RWPE2 (cell line): ENCODE data around the gene CDHR1.
A peak's percentile ranks its signal among the peaks of the same experiment; 100 is the strongest.

Experiments
- ATAC-seq: fragments of 200-7000 bp; cut with Tn5 transposase; 3 replicates; pipeline ENCODE4 v1.9.1; 2021; ENCODE audit warnings: low read depth
- DNase-seq: peaks from one replicate; pipeline ENCODE4 v3.0.0-alpha.2; 2020; ENCODE audit warnings: low spot score
- H3K27ac ChIP-seq: fragments of 450-650 bp; 2 replicates; pipeline ENCODE4 v1.5.1; 2017; ENCODE audit warnings: mild to moderate bottlenecking; ENCODE audit not compliant: poor library complexity, severe bottlenecking
- H3K27me3 ChIP-seq: fragments of 250-450 bp; sonication (Bioruptor Pico); 2 replicates; pipeline ENCODE4 v1.5.1; 2021; ENCODE audit warnings: mild to moderate bottlenecking, moderate library complexity; ENCODE audit not compliant: insufficient read depth, poor library complexity, severe bottlenecking
- H3K36me3 ChIP-seq: fragments of 250-450 bp; sonication (Bioruptor Pico); 2 replicates; pipeline ENCODE4 v1.5.1; 2020; ENCODE audit warnings: low read depth, mild to moderate bottlenecking, moderate library complexity
- H3K4me1 ChIP-seq: fragments of 250-450 bp; sonication (Bioruptor Pico); 2 replicates; pipeline ENCODE4 v1.5.1; 2021; ENCODE audit warnings: mild to moderate bottlenecking, moderate library complexity; ENCODE audit not compliant: insufficient read depth, poor library complexity, severe bottlenecking
- H3K4me3 ChIP-seq: fragments of 250-450 bp; sonication (Bioruptor Pico); 2 replicates; pipeline ENCODE4 v1.5.1; 2021; ENCODE audit warnings: mild to moderate bottlenecking, moderate library complexity; ENCODE audit not compliant: severe bottlenecking
- H3K9me3 ChIP-seq: fragments of 250-450 bp; sonication (Bioruptor Pico); 2 replicates; pipeline ENCODE4 v1.5.1; 2021; ENCODE audit warnings: mild to moderate bottlenecking, moderate library complexity; ENCODE audit not compliant: severe bottlenecking
- TF ChIP-seq, protein P1 (sequence below): fragments of 450-650 bp; IDR thresholded peaks from one replicate; pipeline ENCODE4 v1.5.1; 2017; ENCODE audit warnings: mild to moderate bottlenecking, moderate library complexity; ENCODE audit not compliant: poor library complexity, severe bottlenecking

CDHR1 gene

DNA sequence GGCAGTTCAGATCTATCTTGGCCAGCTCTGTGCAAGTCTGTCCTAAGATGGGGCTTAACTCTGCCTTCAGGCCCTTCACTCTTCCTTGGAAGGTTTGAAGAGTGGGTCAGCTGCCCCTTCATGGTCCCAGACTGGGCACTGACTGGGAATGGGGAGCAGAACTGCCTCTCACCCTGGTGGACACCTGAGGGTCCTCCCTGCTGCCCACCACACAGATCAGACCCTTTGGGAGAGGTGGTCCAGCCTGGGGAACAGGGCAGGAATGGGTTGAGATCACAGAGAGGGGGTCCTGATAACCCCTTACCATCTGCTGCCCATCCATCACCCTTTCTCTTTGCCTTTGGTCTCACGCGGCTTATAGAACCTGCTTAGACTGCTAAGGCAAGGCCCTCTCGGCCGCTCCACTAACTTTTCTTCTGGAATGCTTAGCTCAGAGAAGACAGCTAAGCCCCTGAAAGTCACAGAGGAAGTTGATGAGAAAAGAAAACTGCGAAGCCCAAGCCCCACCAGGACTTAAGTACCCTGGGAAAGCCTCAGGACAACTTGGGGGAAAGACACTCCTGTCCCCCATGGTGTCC is 402 bp upstream of the CDHR1 start:
- TF ChIP-seq, protein P1, sequence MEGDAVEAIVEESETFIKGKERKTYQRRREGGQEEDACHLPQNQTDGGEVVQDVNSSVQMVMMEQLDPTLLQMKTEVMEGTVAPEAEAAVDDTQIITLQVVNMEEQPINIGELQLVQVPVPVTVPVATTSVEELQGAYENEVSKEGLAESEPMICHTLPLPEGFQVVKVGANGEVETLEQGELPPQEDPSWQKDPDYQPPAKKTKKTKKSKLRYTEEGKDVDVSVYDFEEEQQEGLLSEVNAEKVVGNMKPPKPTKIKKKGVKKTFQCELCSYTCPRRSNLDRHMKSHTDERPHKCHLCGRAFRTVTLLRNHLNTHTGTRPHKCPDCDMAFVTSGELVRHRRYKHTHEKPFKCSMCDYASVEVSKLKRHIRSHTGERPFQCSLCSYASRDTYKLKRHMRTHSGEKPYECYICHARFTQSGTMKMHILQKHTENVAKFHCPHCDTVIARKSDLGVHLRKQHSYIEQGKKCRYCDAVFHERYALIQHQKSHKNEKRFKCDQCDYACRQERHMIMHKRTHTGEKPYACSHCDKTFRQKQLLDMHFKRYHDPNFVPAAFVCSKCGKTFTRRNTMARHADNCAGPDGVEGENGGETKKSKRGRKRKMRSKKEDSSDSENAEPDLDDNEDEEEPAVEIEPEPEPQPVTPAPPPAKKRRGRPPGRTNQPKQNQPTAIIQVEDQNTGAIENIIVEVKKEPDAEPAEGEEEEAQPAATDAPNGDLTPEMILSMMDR = no peak
- peak; percentile 6 for DNase-seq
- Histone ChIP-seq H3K9me3 (no peaks in the 10 kb centered on the region), H3K4me3 (peak overlapping the region; percentile 27), H3K27me3 (peaks cover 18% of the 10 kb centered on the region), H3K36me3 (no peaks in the 10 kb centered on the region), H3K27ac (no peak overlapping the region), H3K4me1 (no peaks in the 10 kb centered on the region)
- no peak for ATAC-seq

DNA sequence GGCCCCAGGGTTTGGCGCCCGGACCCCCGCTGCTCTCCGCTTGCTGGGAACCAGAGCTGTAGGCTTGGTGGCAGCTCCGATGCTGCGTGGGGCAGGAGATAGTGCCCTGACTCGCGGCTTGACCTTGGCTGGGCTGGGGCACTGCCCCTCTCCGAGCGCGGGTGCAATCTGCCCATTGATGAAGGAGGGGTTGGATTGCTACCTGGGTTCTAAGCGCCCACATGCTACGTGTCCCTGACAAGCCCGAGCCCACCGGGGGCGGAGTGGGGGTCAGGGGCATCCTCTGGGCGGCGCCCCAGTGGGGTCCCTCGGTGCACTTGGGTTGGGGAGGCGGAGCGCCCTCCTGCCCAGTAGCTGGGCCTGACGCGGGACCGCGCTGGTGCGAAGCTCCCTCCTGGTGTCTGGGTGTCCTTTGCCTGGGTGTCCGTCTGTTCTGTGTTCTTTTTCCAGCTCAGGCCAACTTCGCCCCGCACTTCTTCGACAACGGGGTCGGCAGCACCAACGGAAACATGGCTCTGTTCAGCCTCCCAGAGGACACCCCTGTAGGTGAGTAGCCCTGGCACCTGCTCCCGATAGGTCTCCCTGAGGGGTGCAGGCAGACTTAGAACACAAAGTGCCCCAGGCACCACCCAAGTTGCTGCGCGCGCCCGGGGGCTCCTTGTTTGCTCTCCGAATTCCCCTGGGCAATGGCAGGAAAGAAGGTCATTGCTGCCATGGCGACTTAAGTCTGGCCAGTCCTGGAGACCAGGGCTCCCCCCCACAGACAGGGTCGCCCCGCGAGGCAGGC is 900 bp downstream of the CDHR1 start:
- TF ChIP-seq, protein P1 = no peak
- no peak for DNase-seq
- peaks cover 18% of the 10 kb centered on the region for H3K27me3 ChIP-seq
- H3K36me3 ChIP-seq = no peaks in the 10 kb centered on the region
- no peak for ATAC-seq
- no peak overlapping the region for H3K27ac ChIP-seq
- no peaks in the 10 kb centered on the region for H3K9me3 ChIP-seq
- H3K4me1 ChIP-seq = no peaks in the 10 kb centered on the region
- H3K4me3 ChIP-seq = peak overlapping the region; percentile 27

DNA sequence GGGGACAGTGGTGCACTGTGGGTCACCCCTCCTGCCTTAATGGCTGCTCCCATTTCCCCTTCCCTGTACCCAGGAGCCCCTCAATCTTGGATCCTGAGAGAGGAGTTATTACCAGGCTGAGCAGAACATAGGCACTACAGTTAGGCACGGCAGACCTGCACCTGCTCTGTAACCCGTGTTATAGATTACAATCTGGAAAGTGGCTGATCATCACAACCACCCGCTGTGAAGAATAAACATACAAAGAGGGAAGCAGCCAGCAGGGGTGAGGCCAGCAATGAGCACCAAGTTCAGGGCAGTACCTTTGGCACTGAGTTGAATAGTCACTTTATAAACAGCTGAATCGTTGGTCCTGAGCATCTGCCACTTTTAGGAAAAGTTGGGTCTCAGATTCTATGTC is 1.7 kb downstream of the CDHR1 start:
- no peak for ATAC-seq
- no peaks in the 10 kb centered on the region for H3K4me1 ChIP-seq
- H3K27me3 ChIP-seq = peaks cover 18% of the 10 kb centered on the region
- no peak for DNase-seq
- H3K4me3 ChIP-seq = no peak overlapping the region
- H3K36me3 ChIP-seq = no peaks in the 10 kb centered on the region
- H3K27ac ChIP-seq = no peak overlapping the region
- TF ChIP-seq, protein P1 = no peak
- no peaks in the 10 kb centered on the region for H3K9me3 ChIP-seq

DNA sequence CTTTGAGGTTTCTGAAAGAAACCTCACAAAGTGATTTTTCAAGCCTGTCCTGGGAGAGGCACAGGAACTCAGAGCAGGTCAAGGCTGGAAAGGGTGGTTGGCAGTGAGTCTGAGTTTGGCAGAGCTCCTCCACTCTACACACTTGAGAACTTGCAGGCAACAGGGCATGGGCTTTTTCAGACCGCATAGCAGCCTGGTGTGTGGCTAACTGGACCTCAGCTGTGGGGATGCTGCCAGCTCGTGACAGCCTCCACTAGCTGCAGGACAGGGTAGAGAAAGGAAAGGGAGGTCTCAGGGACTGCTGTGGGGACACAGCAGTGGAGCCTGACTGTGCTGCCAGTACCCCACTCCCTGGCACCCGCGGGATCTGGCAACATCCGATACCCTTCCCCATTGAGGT is 2.6 kb downstream of the CDHR1 start:
- DNase-seq = no peak

More for the DNA sequence above, 2.6 kb downstream of the CDHR1 start:
- H3K36me3 ChIP-seq = no peaks in the 10 kb centered on the region
- ATAC-seq = peak; percentile 17; the same call in 1 of the 3 replicates
- peaks cover 18% of the 10 kb centered on the region for H3K27me3 ChIP-seq
- H3K27ac ChIP-seq = no peak overlapping the region
- no peak overlapping the region for H3K4me3 ChIP-seq
- no peaks in the 10 kb centered on the region for H3K4me1 ChIP-seq
- TF ChIP-seq, protein P1 = no peak
- H3K9me3 ChIP-seq = no peaks in the 10 kb centered on the region
